ENCODE results near the gene KDM4F.

GRCh38 chr11:95085117-95085816, 36.0 kb downstream of the KDM4F start:
- TF ChIP-seq POLR2A (IDR thresholded peaks at IDR 0.05) (no peak), CTCF (IDR thresholded peaks at IDR 0.05) (no peak)
